ENCODE data around the gene SVIL.

Gene SVIL, protein sequence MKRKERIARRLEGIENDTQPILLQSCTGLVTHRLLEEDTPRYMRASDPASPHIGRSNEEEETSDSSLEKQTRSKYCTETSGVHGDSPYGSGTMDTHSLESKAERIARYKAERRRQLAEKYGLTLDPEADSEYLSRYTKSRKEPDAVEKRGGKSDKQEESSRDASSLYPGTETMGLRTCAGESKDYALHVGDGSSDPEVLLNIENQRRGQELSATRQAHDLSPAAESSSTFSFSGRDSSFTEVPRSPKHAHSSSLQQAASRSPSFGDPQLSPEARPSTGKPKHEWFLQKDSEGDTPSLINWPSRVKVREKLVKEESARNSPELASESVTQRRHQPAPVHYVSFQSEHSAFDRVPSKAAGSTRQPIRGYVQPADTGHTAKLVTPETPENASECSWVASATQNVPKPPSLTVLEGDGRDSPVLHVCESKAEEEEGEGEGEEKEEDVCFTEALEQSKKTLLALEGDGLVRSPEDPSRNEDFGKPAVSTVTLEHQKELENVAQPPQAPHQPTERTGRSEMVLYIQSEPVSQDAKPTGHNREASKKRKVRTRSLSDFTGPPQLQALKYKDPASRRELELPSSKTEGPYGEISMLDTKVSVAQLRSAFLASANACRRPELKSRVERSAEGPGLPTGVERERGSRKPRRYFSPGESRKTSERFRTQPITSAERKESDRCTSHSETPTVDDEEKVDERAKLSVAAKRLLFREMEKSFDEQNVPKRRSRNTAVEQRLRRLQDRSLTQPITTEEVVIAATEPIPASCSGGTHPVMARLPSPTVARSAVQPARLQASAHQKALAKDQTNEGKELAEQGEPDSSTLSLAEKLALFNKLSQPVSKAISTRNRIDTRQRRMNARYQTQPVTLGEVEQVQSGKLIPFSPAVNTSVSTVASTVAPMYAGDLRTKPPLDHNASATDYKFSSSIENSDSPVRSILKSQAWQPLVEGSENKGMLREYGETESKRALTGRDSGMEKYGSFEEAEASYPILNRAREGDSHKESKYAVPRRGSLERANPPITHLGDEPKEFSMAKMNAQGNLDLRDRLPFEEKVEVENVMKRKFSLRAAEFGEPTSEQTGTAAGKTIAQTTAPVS (N-terminal part only)

GRCh38 chr10:29634764-29635625, at the start of gene SVIL:
TSS of gene SVIL (minus strand) at chr10:29634971. CDS start at chr10:29555058, 79,913 bp downstream.
- DNase-seq = no peak

- no peak for DNase-seq
Measured at GRCh38 chr10:29681676-29682448, 47.1 kb upstream of the SVIL start.

GRCh38 chr10:29680091-29680490, 45.3 kb upstream of the SVIL start:
- no peak for DNase-seq

DNA sequence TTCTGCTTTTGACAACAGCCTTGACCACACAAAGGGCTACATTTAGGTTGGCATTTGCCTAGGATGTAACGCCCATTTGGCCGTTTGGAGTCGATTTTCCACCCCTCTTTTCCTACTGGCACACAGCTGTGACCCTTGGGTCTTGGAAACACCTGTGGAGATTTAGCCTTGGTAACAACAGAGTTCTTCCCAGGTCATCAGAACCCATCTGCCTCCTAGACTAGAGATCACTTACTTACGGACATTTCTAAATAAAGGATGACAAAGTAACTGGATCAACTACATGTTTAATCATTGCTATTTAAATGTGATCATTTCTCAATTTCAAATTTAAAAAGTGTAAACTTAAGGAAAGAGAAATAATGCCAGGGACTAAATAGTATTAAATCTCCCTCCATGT, 42.0 kb upstream of the SVIL start:
- no peak for DNase-seq

GRCh38 chr10:29675984-29676383, 41.2 kb upstream of the SVIL start:
- DNase-seq = no peak

DNA sequence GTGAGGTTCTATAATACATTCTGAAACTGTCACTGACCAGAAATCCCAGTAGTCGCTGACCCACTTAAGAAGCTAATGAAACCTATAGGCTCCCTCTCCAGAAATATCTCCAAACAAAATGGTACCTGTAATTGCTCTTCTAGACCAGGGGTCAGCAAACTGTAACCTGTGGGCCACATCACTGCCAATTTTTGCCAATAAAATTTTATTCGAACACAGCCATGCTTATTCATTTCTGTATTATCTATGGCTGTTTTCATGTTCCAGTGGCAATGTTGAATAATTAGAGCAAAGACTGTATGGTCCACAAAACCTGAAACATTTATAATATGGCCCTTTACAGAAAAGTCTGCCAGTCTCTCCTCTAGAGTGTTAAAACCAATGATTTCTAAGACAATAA, 37.2 kb upstream of the SVIL start:
- DNase-seq = no peak

DNA sequence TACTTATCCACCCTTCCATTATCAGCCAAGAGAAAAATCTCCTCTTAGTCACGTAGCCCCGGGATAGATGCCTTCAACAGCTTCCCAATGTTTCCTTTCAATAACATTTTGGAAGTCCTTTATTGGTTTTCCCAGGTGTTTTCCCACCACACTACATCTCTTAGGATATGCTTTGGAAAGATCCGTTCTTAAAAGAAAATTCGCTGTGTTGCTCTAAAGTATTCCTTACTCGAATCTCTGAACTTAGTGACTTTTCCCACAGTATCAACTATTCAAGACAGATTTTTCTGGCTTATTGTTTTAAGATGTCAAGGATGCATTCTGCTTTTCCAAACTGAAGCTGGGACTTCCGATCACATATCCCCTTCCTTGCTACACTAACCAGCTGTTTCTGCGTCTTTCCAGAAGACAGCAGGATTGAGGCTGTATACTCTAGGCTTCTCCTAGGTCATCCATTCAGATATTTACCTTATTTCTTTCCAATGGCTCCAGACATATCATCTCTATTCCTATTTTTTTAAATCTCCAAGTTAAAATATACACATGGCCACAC, 36.5 kb upstream of the SVIL start:
- DNase-seq = no peak

- DNase-seq = no peak
Measured at GRCh38 chr10:29670761-29671160, 36.0 kb upstream of the SVIL start.

DNA sequence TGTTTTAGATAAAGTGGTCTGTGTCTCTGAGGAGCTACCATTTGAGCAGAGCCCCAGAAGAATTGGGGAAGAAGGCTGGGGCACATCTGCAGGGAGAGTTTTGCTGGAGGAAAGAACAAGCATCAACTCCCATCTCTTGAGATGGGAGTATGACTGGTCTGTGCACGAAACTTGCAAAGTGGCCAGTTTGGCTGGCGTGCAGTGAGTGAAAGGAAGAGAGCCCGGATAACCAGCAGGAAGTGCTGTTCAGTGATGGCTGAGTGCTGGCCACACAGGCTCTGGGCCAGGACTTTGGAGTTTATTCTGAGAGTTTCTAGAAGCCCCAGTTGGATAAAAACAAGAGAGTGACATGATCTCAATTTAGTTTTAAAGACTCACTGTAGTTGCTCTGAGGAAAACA, 34.4 kb upstream of the SVIL start:
- no peak for DNase-seq

GRCh38 chr10:29668628-29669027, 33.9 kb upstream of the SVIL start:
- no peak for DNase-seq

DNA sequence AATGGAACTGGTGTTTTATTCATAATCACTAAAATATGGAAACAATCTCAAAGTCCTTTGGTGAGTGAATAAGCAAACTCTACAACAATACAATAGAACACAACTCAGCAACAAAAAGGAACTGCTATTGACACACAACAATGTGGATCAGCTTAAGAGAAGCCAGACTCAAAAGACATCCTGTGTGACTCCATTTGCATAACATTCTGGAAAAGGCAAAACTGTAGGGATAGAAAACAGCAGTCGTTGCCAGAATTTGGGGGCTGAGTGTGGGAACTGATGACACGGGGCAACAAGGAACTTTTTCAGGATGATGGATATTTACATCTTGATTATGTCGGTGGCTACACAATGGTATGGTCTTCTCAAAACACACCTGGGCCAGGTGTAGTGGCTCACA, 32.4 kb upstream of the SVIL start:
- DNase-seq = no peak

DNA sequence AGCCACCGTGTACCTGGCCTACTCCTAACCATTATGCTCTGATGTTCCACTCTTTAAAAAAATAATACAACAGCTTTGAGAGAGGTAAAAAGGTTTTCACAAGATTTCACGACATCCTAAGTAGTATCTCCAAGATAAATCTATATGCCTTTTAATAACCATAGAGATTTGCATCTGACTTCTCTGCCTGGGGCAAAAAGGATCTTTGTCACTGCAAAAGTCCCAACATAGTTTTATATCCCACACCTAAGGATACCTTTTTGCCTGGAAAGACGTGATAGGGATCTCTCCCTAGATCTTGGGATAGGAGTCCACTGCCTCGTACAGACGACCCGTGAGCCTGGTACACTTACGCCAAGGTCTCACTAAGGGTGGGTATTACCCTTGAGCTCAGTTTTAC, 31.4 kb upstream of the SVIL start:
- no peak for DNase-seq

DNA sequence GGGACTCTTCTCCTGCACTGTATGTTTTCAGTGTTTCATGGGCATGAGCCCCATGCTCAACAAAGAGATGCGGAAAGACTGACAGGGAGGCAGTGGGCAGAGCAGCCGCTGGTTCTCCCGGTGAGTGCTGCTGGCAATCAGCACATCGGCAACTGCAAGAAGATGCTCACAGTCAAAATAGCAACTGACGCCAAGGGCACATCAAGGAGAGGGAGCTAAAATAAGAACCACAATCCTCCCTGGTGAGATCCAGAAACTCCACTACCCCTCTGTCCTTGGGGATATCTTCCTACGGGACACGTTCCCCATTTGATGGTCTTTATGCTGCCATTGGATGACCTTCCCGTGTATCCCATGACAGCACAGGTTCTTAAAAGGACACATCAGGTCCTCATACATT, 28.9 kb upstream of the SVIL start:
- DNase-seq = no peak

GRCh38 chr10:29658984-29659965, 24.5 kb upstream of the SVIL start:
- peak; percentile 29 for DNase-seq

GRCh38 chr10:29657719-29658274, 23.0 kb upstream of the SVIL start:
- no peak for DNase-seq

DNA sequence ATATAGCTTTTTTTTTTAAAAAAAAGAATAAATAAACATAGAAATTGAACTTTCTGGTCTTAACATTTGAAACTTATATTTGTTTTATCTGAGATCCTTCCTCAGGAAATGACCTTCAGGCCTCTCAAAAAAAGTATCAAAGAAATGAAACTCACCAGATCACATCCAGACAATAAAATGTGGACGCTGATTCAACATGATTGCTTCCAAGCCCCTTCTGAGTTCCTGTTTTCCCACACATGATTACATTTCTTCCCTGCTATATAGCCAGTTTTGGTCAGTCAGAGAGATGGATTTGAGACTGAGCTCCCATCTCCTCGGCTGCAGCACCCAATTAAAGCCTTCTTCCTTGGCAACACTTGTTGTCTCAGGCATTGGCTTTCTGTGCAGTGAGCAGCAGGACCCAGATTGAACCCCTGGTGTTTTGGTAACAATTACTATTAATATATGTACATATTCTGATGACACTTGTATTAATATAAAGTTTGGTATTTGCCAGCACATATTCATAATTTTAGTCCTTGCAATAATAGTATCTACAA, 21.8 kb upstream of the SVIL start:
- no peak for DNase-seq

DNA sequence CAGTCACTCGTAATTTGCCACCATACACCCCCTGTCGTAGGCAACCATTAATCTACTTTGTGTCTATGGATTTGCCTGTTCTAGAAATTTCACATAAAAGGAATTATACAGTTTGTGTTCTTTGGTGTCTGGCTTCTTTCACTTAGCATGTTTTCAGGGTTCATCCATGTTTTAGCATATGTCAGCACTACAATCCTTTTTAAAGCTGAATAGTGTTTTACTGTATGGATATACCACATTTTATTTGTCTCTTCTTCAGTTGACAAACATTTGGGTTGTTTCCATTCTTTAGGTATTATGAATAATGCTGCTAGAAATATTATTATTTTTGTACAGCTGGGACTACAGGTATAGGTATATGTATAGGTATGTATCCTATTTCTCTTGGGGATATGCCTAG, 17.4 kb upstream of the SVIL start:
- no peak for DNase-seq

GRCh38 chr10:29651767-29652166, 17.0 kb upstream of the SVIL start:
- DNase-seq = no peak

DNA sequence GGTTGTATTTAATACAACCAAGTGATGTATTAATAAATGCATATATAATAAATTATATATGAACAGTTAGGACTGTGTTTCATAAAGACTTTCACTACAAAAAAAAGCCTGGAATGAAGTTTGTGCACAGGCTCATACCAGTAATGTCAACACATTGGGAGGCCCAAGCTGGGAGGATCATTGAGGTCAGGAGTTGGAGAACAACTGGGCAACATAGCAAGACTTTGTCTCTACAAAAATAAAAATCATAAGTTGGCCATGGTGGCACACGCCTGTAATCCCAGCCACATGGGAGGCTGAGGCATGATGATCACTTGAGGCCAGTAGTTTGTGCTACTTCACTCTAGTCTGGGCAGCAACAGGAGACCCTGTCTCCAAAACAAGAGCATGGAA, 15.8 kb upstream of the SVIL start:
- DNase-seq = no peak

All from NK-92 treated with Interleukin-12 subunit alpha and Interleukin-12 subunit beta, amount 100 ng/mL, for 24 hours (cell line).